ENCODE results near the gene BRS3. TPM values are rescaled to one million over a fixed set of nuclear protein-coding genes. Genes with fewer than 3 reads are reported as not detected.

The BRS3 gene
- total and polyA plus RNA-seq, 2 donors (not counting 1 experiment from before 2014, with no cell fraction given), result not detected

DNA sequence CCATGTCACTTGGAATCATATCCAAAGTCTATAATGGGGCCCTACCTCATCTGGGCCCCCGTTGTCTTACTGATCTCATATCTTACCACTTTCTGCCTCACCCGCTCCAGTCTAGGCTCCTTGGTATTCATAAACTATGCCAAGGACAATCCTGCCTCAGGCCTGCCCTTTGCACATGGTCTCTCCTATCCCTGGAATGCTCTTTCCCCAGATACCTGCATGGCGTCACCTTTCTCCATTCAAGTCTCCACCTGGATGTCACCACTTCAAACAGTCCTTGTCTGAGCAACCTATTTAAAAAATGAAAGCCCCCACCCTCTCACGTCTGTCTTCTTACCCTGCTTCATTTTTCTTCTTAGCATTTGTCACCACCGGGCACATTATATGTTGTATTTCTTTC, 52.5 kb downstream of the BRS3 start:
- TF ChIP-seq EZH2 (IDR thresholded peaks at IDR 0.05; ENCODE audit: borderline replicate concordance, insufficient read depth, low read depth, low read length, poor library complexity, severe bottlenecking), result no peak
- TF ChIP-seq, protein P1, sequence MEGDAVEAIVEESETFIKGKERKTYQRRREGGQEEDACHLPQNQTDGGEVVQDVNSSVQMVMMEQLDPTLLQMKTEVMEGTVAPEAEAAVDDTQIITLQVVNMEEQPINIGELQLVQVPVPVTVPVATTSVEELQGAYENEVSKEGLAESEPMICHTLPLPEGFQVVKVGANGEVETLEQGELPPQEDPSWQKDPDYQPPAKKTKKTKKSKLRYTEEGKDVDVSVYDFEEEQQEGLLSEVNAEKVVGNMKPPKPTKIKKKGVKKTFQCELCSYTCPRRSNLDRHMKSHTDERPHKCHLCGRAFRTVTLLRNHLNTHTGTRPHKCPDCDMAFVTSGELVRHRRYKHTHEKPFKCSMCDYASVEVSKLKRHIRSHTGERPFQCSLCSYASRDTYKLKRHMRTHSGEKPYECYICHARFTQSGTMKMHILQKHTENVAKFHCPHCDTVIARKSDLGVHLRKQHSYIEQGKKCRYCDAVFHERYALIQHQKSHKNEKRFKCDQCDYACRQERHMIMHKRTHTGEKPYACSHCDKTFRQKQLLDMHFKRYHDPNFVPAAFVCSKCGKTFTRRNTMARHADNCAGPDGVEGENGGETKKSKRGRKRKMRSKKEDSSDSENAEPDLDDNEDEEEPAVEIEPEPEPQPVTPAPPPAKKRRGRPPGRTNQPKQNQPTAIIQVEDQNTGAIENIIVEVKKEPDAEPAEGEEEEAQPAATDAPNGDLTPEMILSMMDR (IDR thresholded peaks at IDR 0.05), result no peak
- no peak overlapping the region for H3K27ac Mint-ChIP-seq

DNA sequence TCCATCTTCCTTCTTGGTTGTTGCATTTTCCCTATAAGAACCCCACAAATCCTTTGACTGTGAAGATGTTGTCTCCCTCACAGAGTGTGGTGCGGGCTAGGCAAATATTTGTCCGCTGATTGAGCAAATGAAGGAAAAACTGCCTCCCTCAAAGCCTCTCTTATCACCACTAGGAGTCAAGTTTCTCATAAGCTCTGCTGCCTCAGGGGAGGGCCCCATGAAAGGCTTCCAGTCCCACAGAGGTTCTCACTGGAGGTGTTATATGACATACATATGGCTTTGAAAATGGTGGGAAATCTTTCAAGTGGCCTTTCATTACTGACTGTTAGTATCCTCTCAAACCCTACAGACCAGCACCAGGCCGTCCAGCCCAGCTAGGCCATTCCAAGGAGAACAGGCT, 53.5 kb downstream of the BRS3 start:
- H3K79me2 ChIP-seq (ENCODE audit: control insufficient read depth, insufficient read depth, low read length), result no peaks in the 10 kb centered on the region
- intact Hi-C loops (cut with micrococcal nuclease), result no loop called here
- H3K4me2 ChIP-seq (replicated peaks; ENCODE audit: low read depth, low read length, poor library complexity, severe bottlenecking), result no peak overlapping the region
- no peak overlapping the region for H2AFZ ChIP-seq (ENCODE audit: insufficient read depth, low read depth, low read length, poor library complexity, severe bottlenecking)
- no peaks in the 10 kb centered on the region for H3K9me3 ChIP-seq (ENCODE audit: control extremely low read depth in 1 of 3, control insufficient read depth in 2 of 3, insufficient read depth in 1 of 3, low read length in 2 of 3)
- ChIA-PET POLR2A (no interaction called here), CTCF (no interaction called here)
- H3K4me3 Mint-ChIP-seq, result no peak overlapping the region
- H3K36me3 ChIP-seq (replicated peaks in 1 of 2; ENCODE audit: control extremely low read depth in 1 of 2, control insufficient read depth in 1 of 2, extremely low read depth in 1 of 2, insufficient read depth in 2 of 2, low read length in 1 of 2), result no peaks in the 10 kb centered on the region
- H3K4me1 ChIP-seq (ENCODE audit: control insufficient read depth in 2 of 2, insufficient read depth in 2 of 2, low read length in 2 of 2), result no peaks in the 10 kb centered on the region
- TF ChIP-seq, protein P1 (IDR thresholded peaks at IDR 0.05), result no peak
- TF ChIP-seq EZH2 (IDR thresholded peaks at IDR 0.05; ENCODE audit: borderline replicate concordance, insufficient read depth, low read depth, low read length, poor library complexity, severe bottlenecking), result no peak
- H3K27ac Mint-ChIP-seq, result no peak overlapping the region
- H3K27me3 ChIP-seq (replicated peaks in 1 of 4; ENCODE audit: control extremely low read depth in 1 of 4, control insufficient read depth in 3 of 4, insufficient read depth in 4 of 4, low read length in 3 of 4), result no peaks in the 10 kb centered on the region
- H3K27me3 Mint-ChIP-seq, result peaks cover 13% of the 10 kb centered on the region
- H3K9ac ChIP-seq (ENCODE audit: low read length), result no peak overlapping the region
- H3K4me1 Mint-ChIP-seq, result no peaks in the 10 kb centered on the region
- no peak overlapping the region for H3K4me3 ChIP-seq (ENCODE audit: control extremely low read depth in 1 of 5, extremely low read depth in 1 of 5, insufficient read depth in 1 of 5, low read depth in 2 of 5, low read length in 4 of 5)
- ATAC-seq (ENCODE audit: low read depth) (no peak), DNase-seq (no peak)
- H3K9me3 Mint-ChIP-seq (ENCODE audit: insufficient read depth), result no peaks in the 10 kb centered on the region
- H4K20me1 ChIP-seq (ENCODE audit: control insufficient read depth, insufficient read depth, low read length, poor library complexity, severe bottlenecking), result no peaks in the 10 kb centered on the region
- no CpG with 5 or more reads among the region's 3 CpGs for WGBS (ENCODE audit: insufficient coverage)
- H3K27ac ChIP-seq (ENCODE audit: low read length in 2 of 2), result no peak overlapping the region

More for the DNA sequence above, 52.5 kb downstream of the BRS3 start:
- Mint-ChIP-seq H3K9me3 (ENCODE audit: insufficient read depth) (no peaks in the 10 kb centered on the region), H3K27me3 (peaks cover 15% of the 10 kb centered on the region), H3K4me3 (no peak overlapping the region), H3K4me1 (no peaks in the 10 kb centered on the region)
- POLR2A ChIA-PET, result no interaction called here
- Histone ChIP-seq H3K79me2 (ENCODE audit: control insufficient read depth, insufficient read depth, low read length) (no peaks in the 10 kb centered on the region), H3K4me3 (ENCODE audit: control extremely low read depth in 1 of 5, extremely low read depth in 1 of 5, insufficient read depth in 1 of 5, low read depth in 2 of 5, low read length in 4 of 5) (no peak overlapping the region), H3K27ac (ENCODE audit: low read length in 2 of 2) (no peak overlapping the region), H3K9me3 (ENCODE audit: control extremely low read depth in 1 of 3, control insufficient read depth in 2 of 3, insufficient read depth in 1 of 3, low read length in 2 of 3) (no peaks in the 10 kb centered on the region), H4K20me1 (ENCODE audit: control insufficient read depth, insufficient read depth, low read length, poor library complexity, severe bottlenecking) (no peaks in the 10 kb centered on the region), H3K36me3 (replicated peaks in 1 of 2; ENCODE audit: control extremely low read depth in 1 of 2, control insufficient read depth in 1 of 2, extremely low read depth in 1 of 2, insufficient read depth in 2 of 2, low read length in 1 of 2) (no peaks in the 10 kb centered on the region), H3K9ac (ENCODE audit: low read length) (no peak overlapping the region), H3K4me2 (replicated peaks; ENCODE audit: low read depth, low read length, poor library complexity, severe bottlenecking) (no peak overlapping the region), H3K4me1 (ENCODE audit: control insufficient read depth in 2 of 2, insufficient read depth in 2 of 2, low read length in 2 of 2) (no peaks in the 10 kb centered on the region), H3K27me3 (replicated peaks in 1 of 4; ENCODE audit: control extremely low read depth in 1 of 4, control insufficient read depth in 3 of 4, insufficient read depth in 4 of 4, low read length in 3 of 4) (no peaks in the 10 kb centered on the region), H2AFZ (ENCODE audit: insufficient read depth, low read depth, low read length, poor library complexity, severe bottlenecking) (no peak overlapping the region)
- DNase-seq (no peak), ATAC-seq (ENCODE audit: low read depth) (no peak)
- CTCF ChIA-PET, result no interaction called here
- 95% methylated on average over 2 of the region's 5 CpGs for WGBS (ENCODE audit: insufficient coverage)
- intact Hi-C loops (cut with micrococcal nuclease), result no loop called here

Data from B cell (primary cell).